ENCODE measurements around the gene CDHR2.

CDHR2 gene

GRCh38 chr5:176624142-176624541 is 75.0 kb downstream of the CDHR2 start:
- no peak for DNase-seq

- DNase-seq, result no peak
Observed at GRCh38 chr5:176624938-176625337, 75.8 kb downstream of the CDHR2 start.

- DNase-seq, result no peak
Observed at GRCh38 chr5:176625512-176625911, 76.4 kb downstream of the CDHR2 start.

GRCh38 chr5:176625966-176626875 is 77.1 kb downstream of the CDHR2 start:
- DNase-seq, result no peak

- DNase-seq, result no peak
Observed at GRCh38 chr5:176626876-176627236, 77.7 kb downstream of the CDHR2 start.

GRCh38 chr5:176627582-176627981 is 78.4 kb downstream of the CDHR2 start:
- no peak for DNase-seq

GRCh38 chr5:176628406-176629228 is 79.5 kb downstream of the CDHR2 start:
- DNase-seq, result no peak

- no peak for DNase-seq
Observed at GRCh38 chr5:176629317-176629852, 80.2 kb downstream of the CDHR2 start.

GRCh38 chr5:176629853-176630680 is 80.9 kb downstream of the CDHR2 start, which contains the start of the genes EIF4E1B and SNCB:
TSS of gene EIF4E1B (plus strand) at chr5:176630675. CDS start at chr5:176642788, 12,113 bp downstream.
TSS of gene SNCB (minus strand) at chr5:176630534. CDS start at chr5:176629654, 880 bp downstream.
- no peak for DNase-seq

GRCh38 chr5:176630681-176631222 is 81.6 kb downstream of the CDHR2 start:
- DNase-seq, result no peak

- DNase-seq, result no peak
Observed at GRCh38 chr5:176631383-176632200, 82.5 kb downstream of the CDHR2 start.

GRCh38 chr5:176632745-176633144 is 83.6 kb downstream of the CDHR2 start:
- no peak for DNase-seq

- no peak for DNase-seq
Observed at GRCh38 chr5:176633598-176633997, 84.5 kb downstream of the CDHR2 start.

- no peak for DNase-seq
Observed at GRCh38 chr5:176636426-176636825, 87.3 kb downstream of the CDHR2 start.

- no peak for DNase-seq
Observed at GRCh38 chr5:176637556-176637955, 88.4 kb downstream of the CDHR2 start.

GRCh38 chr5:176638437-176638836 is 89.3 kb downstream of the CDHR2 start:
- no peak for DNase-seq

GRCh38 chr5:176639208-176639607 is 90.1 kb downstream of the CDHR2 start:
- DNase-seq, result no peak

GRCh38 chr5:176639981-176640380 is 90.8 kb downstream of the CDHR2 start:
- no peak for DNase-seq

GRCh38 chr5:176640616-176641015 is 91.5 kb downstream of the CDHR2 start:
- DNase-seq, result no peak

GRCh38 chr5:176642675-176643490 is 93.7 kb downstream of the CDHR2 start:
- DNase-seq, result no peak
